Stimulated activated CD8-positive, alpha-beta memory T cell treated with anti-CD3 and anti-CD28 coated beads, Interleukin-15, amount 100 ng/mL, for 4 hours (primary cell): Measurements from ENCODE around the gene COL6A5.
"Not testable (repeated sequence)": the region's sequence is repeated elsewhere in the genome, so short reads cannot be mapped to it uniquely, and the experiment has no call there.

Experiments
- DNase-seq, 2 donors: peaks; one replicate each; pipeline ENCODE4 v3.0.0-alpha.2; 2020; ENCODE audit warnings: low read depth in 2 of 2

COL6A5 gene

DNA sequence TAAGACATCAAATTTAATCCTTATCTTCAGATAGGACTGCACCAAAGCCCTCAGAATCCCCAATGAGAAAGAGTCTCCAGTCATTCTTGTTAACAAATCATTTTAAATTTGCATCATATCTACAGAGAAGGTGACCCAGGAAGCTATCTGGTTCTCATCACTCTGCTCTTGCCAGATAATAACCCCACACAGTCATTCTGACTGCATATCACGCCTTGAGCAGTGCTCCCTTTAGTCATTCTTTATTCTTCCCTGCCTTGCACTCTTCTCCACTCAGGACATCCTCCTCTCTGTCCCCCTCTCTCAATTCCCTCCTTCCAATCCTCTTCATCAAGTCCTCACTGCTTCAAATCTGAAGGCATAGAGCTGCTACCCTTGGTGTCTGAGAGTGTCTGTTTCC is 87.8 kb downstream of the COL6A5 start:
- no peak for DNase-seq

DNA sequence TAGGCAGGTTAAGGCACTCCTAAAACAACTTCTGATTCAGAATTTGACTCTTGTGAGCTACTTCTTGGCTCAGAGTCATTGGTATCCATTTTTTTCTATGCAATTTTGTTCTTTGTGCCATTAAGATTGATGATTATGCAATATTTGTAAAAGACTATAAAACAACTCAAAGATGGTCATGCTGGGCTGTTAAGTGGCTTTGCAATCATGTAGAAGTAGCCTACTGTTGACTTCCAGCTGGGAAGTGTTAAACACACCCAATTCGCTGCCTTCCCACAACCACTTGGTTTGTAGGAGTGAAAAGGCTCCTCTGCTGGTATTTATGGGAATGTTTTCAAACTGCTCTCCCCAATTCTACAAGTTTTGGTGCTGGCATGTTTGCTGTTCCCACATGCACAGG is 96.8 kb downstream of the COL6A5 start:
- DNase-seq, result no peak

DNA sequence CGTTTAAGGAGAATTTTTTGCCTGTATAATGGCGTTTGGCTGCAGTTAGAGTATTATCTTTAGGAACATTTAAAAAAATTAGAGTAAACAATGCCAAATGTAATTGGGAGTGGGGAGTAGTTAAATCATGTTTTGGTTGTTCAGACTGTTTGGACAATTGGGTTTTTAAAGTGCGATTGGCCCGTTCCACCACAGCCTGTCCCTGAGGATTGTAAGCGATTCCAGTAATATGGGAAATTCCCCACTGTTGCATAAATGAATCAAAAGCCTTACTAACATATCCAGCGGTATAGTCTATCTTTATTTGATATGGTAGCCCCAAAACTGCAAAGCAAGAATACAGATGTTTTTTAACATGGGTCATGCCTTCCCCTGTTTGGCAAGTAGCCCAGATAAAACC is 101.4 kb downstream of the COL6A5 start:
- not testable (repeated sequence) for DNase-seq

DNA sequence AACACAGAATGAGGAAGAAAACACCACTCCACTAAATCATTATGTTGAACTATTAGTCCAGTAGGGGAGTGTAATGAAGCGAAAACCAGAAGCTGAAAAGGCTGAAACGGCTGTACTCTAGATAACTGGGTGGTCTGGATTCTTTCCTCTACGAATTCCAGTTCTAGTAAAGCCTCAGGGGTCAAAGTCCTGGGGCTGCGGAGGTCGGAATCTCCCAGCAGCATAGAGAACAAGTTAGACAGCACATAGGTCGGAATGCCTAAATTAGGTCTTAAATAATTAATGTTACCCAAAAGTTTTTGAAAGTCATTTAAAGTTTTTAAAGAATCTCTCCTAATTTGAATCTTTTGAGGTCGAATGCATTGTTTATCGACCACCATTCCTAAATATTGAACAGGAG is 102.7 kb downstream of the COL6A5 start:
- DNase-seq, result not testable (repeated sequence)

DNA sequence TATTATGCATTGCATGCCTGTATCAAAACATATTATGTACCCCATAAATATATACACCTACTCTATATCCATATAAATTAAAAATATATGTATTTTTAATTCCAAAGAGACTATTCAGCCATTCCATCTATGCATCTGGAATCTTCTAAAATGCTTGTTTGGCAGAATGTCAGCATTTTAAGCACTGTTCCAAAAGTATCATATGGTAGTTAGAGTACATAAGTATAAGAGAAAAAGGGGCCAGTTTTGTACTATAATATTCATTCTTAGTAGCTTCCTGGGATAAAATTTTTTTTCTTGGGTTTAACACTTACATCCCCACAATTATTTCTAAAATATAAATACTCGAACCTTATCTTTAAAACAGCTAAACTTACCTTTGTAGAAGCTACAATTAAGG is 111.1 kb downstream of the COL6A5 start:
- no peak for DNase-seq

DNA sequence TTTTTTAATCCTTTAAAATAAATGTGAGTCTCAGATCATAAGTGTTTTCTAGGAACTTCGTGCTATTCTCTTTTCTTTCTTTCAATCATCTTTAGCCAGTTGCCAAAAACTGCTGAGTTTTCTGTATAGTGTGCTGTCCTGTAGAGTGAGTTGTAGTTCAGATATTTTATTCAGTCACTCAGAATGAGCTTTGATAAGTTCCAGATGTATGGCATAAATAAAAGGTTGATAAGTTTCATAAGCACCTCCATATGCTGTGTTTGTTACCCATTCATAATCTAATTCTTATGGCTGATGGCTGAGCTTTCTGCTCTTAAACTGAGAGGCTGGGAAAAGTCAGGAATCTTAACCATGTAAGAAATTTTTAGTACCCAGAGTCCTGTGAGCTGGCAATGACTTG is 112.2 kb downstream of the COL6A5 start:
- no peak for DNase-seq

DNA sequence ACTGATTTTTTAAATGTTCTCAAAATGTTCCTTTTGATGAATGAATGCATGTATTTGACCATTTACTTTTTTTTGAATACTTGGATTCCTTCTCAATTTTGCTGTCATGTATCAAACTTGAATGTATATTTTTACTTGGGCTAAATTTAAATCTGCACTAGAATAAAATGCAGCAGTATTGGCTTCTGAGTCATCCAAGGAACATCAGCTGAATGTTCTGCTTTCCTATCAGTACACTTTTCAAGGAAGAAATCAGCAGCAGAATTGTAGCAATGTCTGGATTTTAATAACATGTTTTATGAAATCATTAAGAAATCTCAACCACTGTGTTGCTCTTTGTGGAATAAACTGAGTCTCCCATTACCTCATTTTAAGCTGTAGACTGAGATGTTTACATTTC is 114.5 kb downstream of the COL6A5 start:
- DNase-seq, result no peak

DNA sequence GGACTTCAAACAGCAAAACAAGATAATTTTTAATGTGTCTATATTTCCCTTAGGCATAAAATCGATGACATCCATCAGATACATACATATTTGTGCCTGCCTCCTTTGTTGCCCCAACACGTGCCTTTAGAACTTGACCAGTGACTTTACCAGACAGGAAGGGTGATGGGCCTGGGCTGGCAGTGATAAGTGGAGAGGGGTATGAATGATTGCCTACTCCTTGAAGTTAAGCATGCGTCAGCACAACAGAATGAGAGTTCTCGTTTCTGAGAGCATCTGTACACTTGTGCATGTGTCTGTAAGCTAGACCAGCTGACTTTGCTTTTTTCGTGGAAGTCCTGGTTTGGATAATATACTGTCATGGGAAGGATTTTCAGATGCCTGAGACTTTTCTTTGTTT is 116.6 kb downstream of the COL6A5 start:
- no peak for DNase-seq

DNA sequence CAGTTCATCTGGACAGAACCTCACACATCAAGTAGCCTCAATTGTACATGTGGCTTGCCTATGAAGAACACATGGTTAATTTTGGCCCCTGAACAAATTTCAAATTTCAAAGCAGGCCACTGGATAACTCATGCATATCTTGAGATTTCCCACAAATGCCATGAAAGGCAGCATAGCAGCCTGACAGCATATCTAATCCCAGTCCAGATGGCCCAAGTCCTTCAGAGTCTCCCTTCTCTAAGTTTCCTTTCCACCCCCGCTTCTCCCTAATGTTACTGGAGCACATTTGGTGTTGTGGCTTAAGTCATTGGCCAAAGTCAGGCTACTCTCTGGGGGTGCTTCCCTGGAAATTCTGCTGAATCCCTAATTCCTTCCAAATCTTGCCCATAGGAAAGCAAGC is 117.7 kb downstream of the COL6A5 start:
- no peak for DNase-seq

DNA sequence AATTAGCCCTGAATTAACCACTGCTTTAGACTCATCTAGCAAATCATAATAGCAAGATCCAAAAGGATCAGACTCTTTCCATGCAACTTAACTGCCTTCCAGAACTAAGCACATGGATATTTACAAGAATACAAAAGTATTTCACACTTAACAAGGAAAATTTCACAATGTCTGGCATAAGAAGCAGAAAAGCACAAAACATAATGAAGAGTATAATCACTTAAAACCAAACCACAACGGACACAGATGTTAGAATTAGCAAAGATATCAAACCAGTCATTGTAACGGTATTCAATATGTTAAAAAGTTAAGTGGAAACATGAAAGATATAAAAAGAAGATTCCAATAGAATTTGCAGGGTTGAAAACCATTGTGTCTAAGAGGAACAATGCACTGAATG is 120.0 kb downstream of the COL6A5 start:
- DNase-seq, result no peak

DNA sequence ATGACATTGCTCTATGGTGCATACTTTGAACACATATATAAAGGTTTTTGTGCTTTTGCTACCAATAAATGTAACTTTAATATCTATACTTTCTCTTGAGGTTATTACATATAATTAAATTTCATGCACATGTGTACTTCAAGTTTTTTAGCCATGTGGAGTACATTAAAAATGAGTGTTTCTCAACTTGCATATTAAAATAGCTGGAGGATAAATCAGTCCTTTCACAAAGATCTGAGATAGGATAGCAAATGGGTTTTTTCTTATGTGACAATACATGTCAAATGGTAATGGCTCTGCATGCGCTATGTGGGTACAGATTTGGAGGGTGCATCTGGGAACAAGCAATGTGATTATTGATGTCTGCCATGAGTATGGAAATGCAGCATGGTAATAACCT is 122.8 kb downstream of the COL6A5 start:
- DNase-seq, result no peak

DNA sequence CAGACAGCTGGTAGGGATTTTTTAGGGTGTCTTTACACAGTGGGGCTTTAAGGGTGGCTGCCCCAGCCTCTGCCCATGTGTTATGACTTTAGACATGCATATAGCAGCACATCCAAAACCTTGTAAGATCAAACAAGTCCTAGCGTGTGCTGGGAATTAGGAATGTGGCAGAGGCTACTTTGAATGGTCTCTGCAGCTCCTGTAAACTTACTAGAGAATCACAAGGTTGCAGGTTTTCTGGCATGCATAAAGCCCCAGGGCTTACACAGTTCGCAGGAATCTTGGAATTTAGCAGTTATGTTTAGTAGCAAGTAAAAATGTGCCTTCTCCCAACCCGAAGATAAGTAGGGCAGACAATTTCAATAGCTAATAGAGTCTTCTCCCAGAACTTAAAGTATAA is 124.7 kb downstream of the COL6A5 start:
- DNase-seq, result no peak

DNA sequence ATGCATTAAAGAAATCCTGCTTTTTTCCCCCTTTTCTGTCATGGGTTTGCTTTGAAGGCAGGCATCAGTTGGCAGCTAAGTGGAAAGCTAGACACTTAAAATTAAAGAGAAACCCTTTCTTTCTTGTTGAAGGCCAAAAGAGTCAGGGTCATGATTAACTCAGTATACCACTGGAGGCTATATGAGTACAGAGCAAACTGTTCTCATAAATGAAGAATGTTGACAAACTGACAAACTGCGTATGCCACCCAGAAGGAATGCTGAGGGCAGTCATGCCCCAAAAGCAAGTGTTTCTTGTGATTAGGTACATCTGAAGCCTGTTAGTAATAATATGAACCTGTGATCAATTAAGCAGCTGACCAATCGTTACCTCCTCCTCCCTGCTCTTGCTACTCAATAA is 127.9 kb downstream of the COL6A5 start:
- no peak for DNase-seq

DNA sequence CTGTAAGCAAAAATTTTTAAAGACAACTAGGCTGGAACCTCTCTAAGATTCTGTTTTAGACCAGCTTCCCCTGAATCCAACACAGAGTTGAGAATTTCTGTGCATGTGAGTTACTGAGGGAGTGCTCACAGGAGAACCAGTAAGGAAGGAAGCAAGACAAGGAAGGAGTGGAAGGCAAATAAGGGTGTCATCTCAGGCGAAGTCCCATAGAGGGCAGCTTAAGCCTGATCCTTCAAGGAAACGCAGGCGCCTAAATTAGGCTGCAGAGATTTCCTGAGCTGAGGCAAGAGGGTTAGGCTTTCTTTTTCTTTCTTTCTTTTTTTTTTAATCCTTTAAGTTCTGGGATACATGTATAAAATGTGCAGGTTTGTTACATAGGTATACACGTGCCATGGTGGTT is 135.3 kb downstream of the COL6A5 start:
- DNase-seq, result no peak

DNA sequence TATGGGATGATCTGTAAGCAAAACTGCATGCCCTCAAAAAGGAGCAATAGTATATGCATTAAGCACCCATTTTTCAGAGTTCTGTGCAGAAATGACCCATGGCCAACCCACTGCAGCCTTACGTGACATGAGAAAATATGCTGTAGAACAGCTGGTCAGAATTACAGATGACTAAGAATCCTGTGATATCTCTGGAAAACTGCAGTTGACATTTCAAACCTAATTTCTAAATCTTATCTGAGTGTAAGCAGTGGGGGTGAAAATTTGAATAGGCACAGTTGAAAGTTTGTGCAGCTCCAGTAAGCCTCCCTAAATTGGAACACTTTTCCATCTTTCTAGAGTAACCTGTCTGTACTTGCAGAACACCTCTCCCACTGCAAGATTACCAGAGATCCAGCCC is 142.8 kb downstream of the COL6A5 start:
- no peak for DNase-seq

DNA sequence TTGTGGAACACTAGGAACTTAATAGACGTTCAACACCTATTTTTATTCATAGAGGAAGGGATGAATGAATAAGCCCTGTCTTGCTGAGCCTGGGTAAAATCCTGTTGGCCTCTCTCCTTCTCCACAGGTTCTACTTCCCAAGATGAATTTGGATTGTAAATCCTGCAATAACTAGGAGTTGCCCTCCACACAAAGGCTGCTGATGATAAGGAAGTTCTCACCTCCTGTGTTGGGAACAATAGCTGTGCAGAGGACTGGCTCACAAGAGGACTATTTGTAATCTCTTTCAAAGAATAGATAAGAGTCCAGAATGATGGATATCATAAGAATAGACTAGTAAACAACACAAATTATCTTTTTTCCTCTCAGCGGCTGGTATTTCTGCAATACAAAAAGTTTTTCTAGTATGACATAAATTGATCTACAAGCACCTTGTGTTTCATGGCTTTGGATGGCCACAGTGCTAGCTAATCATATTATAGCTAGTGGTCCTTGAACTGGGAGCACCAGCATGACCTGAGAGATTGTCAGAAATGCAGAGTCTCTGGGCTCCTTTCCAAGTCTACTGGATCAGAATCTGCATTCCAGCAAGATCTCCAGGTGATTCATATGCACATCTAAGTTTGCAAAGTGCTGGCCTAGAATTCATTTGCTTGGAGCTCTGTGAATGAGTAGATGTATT is 143.4 kb downstream of the COL6A5 start:
- no peak for DNase-seq

DNA sequence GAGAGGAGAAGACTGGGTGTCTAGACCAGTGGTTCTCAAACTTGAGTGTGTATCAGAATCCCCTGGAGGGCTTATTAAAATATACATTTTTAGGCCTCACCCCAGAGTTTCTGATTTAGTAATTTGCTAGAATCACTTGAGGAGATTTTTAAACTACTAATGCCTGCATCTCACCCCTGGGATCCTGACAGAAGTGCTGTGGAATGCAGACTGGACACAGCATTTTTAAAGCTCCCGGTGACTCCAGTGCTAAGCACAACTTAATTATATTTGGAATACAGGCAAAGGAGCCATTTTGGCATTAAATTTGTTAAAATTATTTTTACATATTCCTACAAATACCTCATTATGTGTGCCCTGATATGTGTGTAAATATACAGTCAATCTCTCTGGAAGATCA is 144.8 kb downstream of the COL6A5 start:
- no peak for DNase-seq

DNA sequence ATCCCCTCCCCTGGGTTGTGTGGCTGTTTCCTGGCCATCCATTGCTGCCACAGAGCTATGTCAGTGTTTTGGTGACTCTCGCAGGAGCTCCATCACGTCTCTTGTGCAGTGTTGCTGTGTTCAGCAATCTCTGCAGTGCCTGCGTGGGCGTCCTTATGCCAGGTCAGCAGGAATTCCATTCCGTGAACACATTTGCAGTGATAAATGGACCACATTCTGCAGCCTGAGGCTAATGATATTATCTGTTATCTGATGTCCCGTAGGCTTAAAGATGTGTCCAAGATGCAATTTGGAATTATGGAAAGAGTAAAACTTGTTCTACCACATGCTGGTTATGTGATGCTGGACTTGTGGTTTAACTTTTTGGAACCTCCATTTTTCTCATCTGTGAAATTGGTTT is 146.0 kb downstream of the COL6A5 start:
- no peak for DNase-seq

DNA sequence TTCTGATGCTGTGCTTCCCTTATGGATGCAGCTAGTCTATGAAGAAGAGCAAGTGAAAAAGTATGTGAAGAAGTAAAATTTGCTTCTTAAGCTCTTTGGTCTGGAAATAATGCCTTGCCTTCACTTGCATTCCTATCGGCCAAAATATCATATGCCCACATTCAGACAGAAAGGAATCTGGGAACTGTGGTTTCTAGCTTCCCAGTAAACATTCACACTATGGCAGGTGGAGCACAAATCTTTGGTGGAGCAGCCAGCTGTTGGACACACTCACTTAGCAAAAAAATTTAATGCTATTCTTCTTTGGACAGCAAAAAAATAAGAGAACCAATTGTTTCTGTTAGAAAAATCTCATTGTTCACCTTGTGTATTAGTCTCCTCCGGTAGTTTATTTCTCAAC is 159.2 kb downstream of the COL6A5 start:
- no peak for DNase-seq

DNA sequence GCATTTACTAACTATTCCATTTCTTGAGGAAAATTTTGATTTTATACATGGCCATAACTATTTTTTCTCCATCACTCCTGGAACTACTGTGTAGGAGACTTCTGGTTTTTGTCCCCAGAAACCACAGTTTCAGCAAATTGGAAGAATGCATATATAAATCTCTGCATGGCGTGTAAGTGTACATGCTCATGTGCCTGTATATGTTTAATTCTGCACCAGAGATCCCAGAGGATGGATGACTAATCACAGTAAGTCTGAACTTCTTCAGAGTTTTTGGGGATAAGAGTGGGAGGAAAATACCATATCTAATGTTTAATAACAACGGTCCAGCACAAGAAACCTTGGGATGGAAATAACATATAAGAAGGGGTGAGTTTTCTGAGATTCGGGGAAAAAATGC is 160.6 kb downstream of the COL6A5 start:
- no peak for DNase-seq

DNA sequence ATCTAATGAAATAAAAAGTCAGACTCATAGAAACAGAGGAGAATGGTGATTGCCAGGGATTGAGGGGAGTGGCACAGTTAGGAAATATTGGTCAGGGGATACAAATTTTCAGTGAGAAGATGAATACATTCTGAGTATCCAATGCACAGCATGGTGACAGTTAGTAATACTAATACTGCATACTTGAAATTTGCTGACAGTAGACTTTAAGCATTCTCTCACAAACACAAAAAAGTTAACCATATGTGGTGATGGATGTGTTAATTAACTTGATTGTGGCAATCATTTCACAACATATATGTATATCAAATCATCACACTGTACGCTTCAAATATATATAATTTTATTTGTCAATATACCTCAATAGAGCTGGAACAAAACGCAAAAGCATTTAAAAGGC is 162.3 kb downstream of the COL6A5 start:
- no peak for DNase-seq

DNA sequence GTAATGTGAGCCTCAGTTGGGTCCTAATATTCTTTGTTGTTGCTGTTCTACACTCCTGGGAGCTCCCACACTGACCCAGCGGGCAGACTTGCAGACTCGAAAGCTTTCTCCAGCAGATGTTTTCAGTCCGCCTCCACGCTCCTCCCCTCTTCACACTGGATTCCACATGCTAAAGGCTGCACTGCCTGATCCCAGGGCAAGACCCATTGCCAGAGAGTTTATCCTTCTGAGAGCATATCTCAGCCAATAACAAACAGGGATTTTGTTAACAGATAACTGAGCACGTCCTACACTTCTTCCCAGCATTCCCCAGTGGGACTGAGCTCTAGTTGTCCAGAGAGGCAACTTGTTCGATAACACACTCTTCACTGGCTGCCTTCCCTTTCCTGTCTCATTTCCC is 163.5 kb downstream of the COL6A5 start:
- DNase-seq, result no peak

DNA sequence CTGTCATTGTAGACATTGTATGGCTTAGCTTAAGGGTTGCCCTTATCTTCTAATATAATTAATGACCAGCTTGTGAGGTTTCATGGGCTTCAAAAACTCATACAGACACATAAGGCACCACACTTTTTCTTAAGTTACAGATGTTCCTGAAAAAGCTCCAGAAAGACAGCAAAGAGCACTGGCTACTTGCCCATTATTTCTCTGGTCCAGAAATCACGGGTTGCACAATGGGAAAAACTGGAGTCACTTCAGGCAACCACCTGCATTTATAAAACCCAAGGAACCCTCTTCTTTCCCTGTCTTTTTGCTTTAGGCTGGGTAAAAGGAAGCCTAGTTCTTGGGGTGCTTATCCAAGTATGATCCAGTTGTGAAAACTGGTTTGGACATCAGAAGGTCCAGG is 169.2 kb downstream of the COL6A5 start:
- no peak for DNase-seq

DNA sequence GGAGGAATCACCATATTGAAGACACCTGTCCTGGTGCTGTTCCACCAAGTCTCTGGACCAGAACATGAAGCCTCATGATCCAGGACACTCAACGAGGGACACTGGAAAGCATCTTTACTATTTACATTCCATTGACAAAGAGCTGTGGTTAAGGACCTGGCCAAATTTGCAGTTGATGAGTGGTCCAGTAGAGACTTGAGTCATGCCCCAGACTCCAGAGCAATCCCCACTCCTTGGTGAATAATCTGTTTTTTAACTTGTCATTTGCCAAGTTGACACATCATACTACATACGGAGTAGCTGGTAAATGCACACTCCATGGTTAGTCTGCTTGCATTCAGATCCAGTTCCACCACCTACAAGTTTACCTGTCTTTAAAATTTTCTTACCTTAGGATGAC is 170.3 kb downstream of the COL6A5 start:
- no peak for DNase-seq
